ENCODE results near the gene CAV1.

CAV1 gene

DNA sequence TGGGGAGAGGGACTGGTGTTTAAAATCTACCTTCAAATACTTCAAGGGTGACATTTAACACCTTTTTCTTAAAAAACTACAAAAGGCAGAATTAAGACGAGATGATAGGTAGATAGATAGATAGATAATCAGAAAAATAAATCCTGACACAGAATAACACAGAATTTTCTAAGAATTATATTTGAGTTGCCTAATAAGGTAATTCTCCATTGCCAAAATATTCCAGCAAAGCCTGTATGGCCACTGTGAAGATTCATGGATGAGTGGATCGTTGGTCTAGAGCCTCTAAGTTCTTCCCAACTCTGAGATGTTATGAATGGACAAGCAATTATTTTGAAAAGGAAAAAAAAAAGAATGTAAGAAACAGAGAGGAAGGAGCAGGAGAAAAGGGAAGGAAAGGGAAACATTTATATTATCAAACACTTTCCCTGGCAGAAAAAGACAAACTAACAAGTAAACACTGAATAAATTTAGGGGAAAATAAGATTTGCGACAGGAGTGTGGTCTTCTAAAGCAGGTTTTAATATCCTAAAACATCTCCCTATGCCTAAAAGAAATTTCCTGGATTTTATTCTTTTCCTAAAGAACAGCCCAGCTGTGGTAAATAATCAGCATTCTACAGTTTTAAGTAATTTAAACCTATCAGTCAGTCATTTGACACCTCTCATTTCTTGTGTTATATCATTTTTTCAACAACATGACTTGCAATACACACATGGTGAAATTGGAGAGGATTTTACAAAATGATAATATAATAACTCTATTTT is 32.8 kb upstream of the CAV1 start:
- TF ChIP-seq, protein P1, sequence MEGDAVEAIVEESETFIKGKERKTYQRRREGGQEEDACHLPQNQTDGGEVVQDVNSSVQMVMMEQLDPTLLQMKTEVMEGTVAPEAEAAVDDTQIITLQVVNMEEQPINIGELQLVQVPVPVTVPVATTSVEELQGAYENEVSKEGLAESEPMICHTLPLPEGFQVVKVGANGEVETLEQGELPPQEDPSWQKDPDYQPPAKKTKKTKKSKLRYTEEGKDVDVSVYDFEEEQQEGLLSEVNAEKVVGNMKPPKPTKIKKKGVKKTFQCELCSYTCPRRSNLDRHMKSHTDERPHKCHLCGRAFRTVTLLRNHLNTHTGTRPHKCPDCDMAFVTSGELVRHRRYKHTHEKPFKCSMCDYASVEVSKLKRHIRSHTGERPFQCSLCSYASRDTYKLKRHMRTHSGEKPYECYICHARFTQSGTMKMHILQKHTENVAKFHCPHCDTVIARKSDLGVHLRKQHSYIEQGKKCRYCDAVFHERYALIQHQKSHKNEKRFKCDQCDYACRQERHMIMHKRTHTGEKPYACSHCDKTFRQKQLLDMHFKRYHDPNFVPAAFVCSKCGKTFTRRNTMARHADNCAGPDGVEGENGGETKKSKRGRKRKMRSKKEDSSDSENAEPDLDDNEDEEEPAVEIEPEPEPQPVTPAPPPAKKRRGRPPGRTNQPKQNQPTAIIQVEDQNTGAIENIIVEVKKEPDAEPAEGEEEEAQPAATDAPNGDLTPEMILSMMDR (IDR thresholded peaks at IDR 0.05; ENCODE audit: extremely low read depth, missing control alignments) = no peak
- no peak for DNase-seq (ENCODE audit: low spot score)

GRCh38 chr7:116492654-116493109 is 32.2 kb upstream of the CAV1 start:
- no peak for DNase-seq (ENCODE audit: low spot score)
- TF ChIP-seq, protein P1 (IDR thresholded peaks at IDR 0.05; ENCODE audit: extremely low read depth, missing control alignments) = no peak

- TF ChIP-seq, protein P1 (IDR thresholded peaks at IDR 0.05; ENCODE audit: extremely low read depth, missing control alignments) = no peak
- no peak for DNase-seq (ENCODE audit: low spot score)
These were observed 31.4 kb upstream of the CAV1 start for GRCh38 chr7:116493449-116493848.

DNA sequence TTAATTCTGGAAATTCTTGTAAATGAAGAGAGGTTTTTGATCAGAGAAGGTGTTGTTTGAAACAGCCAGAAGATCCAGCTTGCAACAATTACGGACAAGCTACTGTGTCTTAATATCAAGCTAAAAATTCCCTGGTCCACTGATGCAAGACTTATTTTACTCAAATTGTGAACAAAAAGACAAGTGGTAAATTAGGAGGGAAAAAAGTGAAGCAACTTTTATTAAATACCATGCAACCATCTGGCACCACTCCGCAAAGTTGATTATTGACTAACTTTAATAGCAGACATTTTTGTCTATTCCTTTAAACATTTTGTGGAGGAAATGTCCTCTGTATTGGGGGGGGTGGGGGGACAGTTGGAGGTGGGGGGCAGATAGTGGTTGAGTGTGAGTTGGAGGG is 30.4 kb upstream of the CAV1 start:
- TF ChIP-seq, protein P1 (IDR thresholded peaks at IDR 0.05; ENCODE audit: extremely low read depth, missing control alignments) = no peak
- DNase-seq (ENCODE audit: low spot score) = no peak

GRCh38 chr7:116495736-116496135 is 29.1 kb upstream of the CAV1 start:
- DNase-seq (ENCODE audit: low spot score) = no peak
- TF ChIP-seq, protein P1 (IDR thresholded peaks at IDR 0.05; ENCODE audit: extremely low read depth, missing control alignments) = no peak

GRCh38 chr7:116496653-116497052 is 28.2 kb upstream of the CAV1 start:
- DNase-seq (ENCODE audit: low spot score) = no peak
- TF ChIP-seq, protein P1 (IDR thresholded peaks at IDR 0.05; ENCODE audit: extremely low read depth, missing control alignments) = no peak

- DNase-seq (ENCODE audit: low spot score) = no peak
- TF ChIP-seq, protein P1 (IDR thresholded peaks at IDR 0.05; ENCODE audit: extremely low read depth, missing control alignments) = no peak
These were observed 27.1 kb upstream of the CAV1 start for GRCh38 chr7:116497708-116498107.
